NCI-H146 (cell line): Measurements from ENCODE around the gene DLGAP1.
A peak's percentile ranks its signal among the peaks of the same experiment; 100 is the strongest.

ENCODE experiments used
- DNase-seq: peaks from one replicate; lab custom pipeline; 2025; lab: John Stamatoyannopoulos, UW

The DLGAP1 gene

DNA sequence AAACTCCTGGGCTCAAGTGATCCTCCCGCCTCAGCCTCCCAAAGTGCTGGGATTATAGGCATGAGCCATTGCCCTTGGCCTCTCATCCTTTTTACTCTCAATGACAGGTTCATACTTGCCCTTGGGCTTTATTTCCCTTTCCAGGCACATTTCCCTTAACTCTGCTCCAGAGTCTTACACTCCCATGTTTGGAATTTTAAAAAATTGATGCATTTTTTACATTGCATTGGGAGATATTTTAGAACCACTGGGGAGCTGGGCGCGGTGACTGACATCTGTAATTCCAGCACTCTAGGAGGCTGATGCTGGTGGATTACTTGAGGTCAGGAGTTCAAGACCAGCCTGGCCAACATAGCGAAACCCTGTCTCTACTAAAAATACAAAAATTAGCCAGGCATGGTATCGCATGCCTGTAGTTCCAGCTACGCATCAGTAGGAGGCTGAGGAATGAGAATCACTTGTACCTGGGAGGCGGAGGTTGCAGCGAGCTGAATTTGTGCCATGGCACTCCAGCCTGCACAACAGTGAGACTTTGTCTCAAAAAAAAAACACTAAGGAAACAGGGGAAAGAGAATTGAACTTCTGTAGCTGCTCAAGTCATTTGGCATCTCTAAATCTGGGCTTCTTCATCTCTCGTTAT lies 986.9 kb downstream of the DLGAP1 start:
- no peak for DNase-seq

DNA sequence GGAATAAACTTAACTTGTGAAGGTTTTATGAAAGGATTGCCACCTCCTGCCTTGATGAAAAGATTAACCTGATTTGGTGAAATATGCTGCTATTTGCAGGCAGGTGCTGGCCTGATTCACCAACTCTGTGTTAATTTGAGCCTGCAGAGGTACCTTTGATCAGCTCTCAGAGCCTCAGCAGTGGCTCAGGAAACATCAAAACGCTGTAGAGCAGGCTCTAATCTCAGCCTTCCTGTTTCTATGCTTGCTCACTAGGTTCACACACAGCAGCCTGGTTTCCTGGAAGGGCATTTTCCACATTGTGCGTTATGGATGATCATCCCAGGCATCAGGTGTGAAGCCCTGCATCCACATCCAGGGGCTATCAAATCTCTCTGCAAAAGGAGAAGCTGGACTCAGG lies 988.2 kb downstream of the DLGAP1 start:
- DNase-seq = no peak

DNA sequence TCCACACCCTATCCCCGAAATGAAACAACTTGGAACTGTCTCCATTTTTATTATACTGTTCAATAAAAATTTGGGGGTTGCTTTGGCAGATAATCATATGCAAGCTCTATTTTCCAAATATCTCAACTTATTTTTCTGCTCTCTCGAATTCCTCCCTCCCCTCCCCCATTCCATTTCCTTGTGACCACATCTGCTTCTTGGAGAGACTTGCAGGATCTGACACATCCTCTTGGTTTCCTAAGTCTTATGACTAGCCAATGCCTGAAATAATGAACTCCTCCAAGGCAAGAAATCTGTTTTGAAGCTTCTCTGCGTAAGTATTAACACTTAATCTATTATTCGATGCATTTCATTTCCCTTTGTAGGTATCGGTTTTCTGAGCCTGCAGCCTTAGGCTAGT lies 989.1 kb downstream of the DLGAP1 start:
- no peak for DNase-seq

DNA sequence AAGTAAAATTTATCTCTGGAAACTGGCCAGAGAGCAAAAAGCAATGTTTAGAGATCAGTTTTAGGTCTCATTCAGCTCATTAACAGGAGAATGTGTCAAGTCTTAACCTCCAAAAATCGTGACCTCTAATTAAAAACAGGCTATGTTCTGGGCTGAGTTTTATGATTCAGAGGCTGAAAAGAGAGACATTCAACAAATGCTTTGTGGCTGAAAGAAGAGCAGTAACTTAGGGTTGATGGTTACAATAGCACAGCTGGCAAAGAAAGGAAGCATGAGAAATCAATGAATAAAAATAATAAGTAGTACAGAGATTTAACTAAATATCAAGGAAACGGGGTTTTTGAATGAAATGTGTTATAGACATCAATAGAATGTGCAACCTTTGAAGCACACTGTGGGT lies 992.1 kb downstream of the DLGAP1 start:
- no peak for DNase-seq

DNA sequence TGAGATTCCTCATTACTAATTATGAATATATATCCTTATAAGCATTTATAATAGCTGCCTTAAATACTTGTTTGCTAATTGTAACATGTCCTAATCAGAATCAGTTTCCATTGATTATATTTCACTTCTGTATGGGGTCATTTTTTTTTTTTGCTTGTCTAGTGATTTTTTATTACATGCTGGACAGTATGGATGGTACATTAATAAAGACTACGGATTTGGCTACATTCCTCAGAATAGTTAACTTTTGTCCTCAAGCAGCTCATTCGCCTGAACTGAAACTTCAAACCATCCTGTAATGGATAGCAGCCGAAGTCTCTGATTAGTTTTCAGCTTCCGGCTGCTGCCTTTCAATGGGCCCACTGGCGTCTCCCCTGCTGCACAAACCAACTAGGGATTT lies 993.4 kb downstream of the DLGAP1 start:
- no peak for DNase-seq

DNA sequence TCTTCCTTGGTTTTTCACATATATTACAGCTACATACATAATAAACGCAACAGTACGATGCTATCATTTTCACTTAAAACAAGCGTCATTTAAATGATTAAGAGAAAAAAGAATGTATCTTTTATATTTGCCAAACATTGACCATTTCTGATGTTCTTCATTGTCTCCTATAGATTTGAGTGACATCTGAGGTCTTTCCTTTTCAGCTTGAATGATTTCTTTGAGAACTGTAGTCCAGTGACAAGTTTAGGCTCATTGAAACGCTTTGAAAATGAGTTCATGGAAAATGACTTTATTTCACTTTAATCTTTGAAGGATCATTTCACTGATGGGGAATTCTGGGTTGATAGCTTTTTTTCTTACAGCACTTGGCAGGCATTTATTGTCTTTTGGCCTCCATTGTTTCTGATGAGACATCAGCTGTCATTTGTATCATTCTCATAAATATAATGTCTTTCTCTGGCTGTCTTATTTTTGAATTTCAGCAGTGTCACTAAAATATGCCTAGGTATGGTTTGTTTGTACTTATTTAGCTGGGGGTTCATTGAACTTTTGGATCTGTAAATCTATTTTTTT lies 994.2 kb downstream of the DLGAP1 start:
- no peak for DNase-seq

DNA sequence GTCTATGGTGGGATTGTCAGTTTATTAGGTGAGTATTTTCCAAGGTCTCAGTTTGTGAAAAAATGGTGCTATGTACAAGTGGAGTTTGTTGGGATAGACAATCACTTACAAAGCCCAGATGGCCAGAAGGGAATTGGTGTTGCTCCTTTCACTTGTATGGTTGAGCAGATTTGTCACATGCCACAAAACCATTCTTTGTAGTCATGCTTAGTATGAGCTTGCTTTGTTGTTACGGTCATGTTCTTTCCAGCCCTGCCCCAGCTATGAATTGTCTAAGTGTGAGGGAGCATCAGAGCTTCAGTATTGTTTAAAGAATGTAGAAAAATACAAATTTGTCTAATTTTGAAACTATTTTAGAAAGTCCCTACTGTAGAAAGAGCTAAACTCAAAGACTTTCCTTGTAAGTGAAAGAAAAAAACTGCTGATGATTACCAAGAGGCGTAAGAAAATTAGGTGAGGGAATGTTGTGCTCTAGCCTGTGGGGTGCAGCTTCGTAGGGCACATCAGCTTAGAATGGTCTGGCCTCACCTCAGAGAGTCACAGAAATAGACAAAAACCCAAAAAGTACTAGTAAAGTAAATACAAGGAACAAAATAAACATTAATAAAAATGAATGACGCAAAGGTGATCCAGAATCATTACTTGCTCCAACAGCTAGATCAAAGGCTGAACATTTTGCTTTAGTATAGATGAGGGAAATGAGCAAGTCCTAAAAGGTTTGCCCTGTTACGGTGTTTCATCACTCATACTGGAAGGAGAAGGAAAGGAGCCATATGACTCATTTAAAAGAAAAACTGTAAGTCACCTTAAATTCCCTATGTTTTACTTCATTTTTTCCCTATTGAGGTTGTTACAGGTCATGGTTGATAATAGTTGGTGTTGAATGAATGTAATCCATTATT lies 995.9 kb downstream of the DLGAP1 start:
- DNase-seq = no peak

DNA sequence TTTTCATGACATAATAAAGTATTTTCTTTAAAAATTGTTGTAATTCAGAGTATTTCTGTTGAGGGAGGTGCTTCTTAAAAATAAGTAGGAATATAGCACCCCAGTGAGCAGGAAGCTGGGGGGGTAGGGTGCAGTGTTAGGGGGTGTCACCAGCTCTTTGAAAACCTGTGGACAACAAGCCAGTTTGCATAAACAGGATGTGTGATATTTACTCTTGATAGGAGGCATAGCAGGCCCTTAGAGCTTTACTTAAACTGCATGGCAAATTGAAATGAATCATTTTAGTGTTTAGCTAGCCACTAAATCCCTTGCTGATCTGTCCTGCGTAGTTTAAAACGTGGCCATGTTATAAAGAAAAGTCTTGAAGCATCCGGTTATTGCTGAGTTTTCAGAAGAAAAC lies 996.7 kb downstream of the DLGAP1 start:
- DNase-seq = no peak

DNA sequence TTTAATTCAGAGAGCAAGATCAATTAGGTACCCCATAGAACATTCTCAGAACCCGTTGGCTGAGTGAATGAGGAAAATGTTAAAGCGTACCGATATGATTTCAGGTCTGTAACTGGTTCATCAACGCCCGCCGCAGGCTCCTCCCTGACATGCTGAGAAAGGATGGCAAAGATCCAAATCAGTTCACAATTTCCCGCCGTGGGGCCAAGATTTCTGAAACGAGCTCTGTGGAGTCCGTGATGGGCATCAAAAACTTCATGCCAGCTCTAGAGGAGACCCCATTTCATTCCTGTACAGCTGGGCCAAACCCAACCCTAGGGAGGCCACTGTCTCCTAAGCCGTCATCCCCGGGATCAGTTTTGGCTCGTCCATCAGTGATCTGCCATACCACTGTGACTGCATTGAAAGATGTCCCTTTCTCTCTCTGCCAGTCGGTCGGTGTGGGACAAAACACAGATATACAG lies 997.8 kb downstream of the DLGAP1 start:
- no peak for DNase-seq

DNA sequence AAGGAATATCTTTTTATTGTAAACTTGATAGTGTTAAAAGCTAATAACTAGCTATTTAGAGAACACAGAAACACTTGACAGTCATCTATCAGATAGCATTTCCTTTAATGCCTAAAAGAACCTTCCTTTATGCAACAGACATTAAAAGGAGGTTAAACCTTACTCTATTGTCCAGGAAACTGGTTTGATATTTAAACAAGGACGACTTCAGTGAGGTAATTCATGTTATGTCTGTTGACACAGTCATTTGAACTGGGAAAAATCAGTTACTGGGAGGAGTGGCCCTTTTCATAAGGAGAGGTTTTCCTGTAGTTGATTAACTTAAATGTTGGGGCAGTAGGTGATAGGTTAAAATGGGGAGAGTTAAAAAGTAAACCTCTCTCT lies 998.4 kb downstream of the DLGAP1 start:
- DNase-seq = peak; percentile 12

DNA sequence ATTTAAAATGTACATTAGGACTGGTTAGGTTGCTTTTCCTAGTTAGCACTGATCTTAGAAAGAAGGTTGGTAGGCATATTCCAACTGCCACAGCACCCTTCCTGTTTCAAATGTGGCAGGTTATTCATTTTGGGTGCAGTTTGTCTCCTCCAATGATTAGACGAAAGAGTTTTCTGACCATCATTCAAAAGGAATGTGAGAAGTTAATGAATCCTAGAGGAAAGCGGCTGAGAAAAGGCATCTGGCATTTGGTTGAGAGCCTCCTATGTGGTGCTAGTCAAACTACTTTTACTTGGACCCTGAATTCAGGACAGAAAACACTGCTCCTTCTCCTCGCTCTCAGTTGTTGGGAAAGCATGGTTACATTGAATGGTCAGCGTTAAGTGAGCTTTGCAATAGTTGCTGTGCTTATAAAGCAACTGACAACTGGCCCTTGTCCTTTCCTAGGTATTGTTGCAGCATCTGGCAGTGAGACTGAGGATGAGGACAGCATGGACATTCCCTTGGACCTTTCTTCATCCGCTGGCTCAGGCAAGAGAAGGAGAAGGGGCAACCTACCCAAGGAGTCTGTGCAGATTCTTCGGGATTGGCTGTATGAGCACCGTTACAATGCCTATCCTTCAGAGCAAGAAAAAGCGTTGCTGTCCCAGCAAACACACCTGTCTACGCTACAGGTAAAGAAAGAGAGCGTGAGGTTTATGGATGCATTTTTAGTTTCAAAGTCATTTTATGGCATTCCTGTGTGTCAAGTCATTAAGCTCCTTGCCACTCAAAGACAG lies 999.0 kb downstream of the DLGAP1 start:
- DNase-seq = no peak

DNA sequence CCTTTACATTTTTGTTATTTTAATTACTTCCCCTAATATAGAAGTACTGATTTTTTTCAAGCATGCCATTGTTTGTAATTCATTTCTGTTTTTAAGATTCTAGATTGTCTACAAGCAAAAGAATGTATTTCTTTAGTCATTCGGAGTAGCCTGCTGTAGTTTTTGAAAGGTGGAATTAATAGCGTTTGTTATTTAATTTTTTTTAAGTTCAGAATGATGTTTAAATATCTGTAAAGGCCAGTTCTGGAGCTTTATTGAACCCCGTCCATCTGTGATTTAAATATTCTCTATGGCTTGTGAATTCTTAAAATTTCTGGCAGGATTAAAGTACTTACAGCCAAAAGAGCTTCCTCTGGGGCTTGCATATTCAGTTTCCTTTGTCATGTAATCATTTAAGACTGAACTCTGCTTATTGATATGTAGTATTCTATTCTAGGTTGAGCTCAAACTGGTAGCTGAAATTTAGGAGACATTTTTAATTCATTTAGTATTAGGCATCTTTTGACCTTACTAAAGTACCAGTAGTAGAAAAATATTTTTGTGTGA lies 999.9 kb downstream of the DLGAP1 start:
- no peak for DNase-seq

DNA sequence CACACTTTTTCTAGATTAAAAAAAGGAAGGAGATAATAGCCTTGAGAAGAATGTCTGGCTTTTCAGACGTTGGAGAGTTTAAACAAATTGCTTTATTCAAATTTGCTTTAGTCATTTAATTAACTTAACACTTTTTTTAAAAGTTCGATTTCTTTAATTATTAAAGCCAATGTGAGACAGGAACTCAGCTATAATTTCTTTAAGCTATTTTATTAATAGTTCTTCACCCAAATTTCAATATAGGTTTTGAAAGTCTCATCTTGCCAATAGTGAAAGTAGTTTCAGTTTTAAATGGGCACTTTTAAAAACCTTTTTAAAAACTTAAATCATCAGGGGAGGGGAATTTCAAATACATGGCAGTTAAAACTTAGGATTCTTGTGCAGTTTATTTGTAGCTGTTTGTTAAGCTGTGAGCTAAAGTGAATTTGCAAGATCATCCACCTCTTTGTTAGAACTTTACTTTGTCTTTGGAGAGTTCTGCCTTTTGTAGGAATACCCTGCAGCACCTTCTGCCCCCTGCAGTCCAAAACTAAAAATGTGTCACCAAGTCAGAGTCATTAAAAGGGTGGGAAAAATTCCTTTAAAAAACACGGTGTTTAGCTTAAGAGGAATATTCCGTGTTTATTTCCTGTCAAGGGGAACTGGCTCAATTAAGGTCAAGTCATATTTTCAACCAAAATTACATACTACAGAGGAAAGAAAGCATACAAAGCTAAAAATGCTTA lies 1000.6 kb downstream of the DLGAP1 start:
- DNase-seq = peak; percentile 5

DNA sequence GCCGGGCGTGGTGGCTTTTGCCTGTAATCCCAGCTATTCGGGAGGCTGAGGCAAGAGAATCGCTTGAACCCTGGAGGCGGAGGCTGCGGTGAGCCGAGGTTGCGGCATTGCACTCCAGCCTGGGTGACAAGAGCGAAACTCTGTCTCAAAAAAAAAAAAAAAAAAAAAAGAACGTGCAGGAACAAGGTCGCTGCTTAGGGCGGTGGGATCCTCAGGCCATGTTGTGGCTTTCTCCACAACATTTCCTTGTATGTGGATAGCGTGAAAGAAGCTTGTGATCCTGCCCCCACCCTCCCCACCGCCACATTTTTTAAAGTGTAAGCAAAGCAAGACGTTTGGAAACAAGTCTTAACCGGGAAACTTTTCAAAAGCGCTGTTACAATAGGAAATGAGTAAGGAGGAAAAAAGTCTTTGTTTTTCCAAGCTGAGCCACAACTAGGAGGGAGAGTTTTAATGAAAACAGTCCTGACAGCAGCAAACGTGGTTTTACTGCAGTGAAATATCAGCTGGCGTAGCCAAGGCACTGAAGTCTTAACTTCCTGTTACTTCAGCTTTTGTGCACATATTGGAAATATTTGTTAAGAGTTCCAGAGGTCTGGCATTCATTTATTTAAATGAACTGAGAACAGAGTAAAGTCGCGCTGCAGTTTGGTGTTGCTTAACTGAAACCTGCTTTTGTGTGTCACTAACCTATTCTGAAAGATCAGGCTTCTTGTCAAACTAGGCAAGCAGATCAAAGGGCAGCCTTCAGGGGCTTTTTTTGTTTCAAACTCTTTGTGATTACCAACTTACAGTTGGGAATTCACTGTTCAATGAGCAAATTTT lies 1001.4 kb downstream of the DLGAP1 start:
- DNase-seq = no peak

DNA sequence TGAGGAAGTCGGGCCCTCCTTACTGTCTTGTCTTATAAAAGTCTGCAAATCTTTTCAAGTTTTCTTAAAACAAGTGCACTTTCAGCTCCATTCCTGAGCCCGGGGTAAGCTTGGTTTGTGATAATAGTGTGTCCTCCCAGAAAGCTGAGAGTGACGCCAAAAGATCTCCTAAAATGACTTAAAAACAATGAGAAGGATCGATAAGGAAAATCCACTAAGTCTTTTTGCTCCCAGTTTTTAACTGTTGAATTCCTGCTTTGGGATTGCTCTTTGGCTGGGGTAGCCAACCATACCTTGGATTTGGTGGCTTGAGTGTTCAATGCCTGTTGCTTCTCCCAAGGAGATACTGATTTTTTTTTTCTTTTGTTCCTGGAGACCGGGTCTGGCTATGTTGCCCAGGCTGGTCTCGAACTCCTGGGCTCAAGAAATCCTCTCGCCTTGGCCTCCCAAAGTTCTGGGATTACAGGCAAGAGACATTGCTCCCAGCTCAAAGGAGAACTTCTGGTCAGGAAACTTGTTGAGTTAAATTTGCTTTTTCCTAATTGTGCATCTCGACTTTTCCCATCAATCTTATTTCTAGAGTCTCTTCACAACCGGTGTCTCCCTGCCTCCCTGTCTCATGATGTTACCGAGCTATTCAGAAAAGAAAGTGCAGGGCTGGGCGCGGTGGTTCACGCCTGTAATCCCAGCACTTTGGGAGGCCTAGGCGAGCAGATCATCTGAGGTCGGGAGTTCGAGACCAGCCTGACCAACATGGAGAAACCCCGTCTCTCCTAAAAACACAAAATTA lies 1002.2 kb downstream of the DLGAP1 start:
- no peak for DNase-seq

DNA sequence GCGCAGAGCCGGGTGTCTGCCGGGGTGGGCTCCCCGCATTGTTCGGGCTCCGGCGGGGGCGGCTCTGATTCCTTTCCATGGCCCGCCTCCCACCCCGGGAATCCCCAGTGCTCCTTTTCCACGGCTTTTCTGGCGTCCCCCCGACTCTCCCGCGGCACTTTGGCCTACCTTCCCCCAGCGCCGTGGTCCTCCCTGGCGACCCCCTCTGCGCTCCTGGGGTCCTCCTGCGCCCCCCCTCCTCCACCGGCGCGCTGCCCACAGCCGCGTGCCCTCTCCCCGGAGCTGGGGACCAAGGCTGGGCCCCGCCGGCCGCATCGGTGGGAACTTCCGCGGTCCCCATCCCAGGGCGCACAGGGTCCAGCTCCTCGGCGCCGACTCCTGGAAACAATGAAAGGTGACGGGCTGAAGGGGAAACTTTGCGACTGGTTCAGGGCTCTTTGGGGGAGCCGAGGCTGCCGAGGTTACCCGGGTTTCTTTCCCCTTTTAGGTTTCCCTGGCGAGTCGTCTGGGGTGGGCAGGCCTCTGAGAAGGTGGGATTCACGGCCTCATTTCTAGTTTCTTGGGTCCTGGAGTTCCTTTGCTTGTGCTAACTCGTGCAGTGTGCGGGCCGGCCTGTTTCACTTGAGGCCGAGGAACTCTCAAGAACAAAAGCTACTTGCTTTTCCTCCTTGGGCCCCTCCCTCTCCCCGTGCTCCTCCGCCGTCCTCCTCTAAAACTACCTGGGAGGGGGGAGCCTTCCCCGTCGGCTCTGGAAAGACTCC lies 1002.9 kb downstream of the DLGAP1 start:
- no peak for DNase-seq

DNA sequence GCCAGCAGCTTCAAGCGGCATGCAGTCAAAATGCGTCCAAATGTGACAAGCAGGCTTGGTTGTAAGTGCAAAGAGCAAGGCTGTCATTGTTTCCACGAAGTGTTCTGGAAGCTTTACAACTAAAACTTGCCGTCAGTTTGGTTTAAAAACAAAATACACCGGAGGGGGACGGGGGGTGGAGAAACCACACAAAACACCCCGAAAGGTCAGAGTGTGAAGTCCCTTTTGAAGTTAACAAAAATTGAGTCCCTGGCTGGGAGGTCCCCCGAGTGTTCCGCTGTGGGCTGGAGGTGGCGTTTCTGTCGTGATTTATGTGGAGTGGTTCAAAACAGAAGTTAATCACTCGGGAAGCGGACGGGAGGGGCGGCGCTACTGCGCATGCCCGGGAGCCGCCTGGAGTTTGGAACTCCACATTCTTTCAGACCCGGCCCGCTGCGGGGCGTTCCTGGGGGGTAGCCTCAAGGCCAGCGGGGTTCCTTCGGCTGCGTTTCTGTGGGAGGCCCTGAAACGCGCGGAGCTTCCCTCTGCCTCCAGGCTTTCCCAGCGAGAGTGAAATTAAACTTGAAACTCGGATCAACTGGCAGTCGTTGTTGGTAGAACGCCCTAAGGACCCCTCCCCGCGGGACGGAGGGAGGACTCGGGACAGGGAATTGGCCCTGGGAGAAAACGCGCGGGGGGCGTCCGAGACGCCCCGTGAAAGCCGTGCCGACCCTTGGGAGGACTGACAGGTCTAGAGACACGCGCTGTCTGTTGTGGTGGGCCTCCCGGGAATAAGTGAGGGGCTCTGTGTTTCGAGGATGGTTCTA lies 1003.7 kb downstream of the DLGAP1 start:
- peak; percentile 24 for DNase-seq

DNA sequence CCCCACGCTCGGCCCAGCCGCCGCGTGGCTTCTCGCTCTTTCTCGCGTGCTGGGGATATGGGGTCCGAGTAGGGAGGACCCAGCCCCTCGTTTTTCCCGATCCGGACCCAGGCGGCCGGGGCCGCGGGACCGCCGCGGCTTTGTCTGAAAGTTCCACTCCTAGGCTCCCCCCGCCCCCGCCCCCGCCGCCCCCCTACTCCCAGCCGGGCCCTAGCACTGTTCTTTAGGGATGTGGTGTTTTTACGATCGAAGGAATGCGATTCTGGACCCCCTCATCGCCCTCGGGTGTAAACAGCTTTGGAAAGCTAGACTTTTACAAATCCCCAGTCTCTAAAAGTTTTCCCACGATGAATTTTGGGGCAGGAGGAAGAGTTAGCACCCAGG lies 1004.3 kb downstream of the DLGAP1 start:
- DNase-seq = no peak
